HS-27A (cell line): ENCODE measurements around the gene SUSD6.
"Not testable (repeated sequence)": the region's sequence is repeated elsewhere in the genome, so short reads cannot be mapped to it uniquely, and the experiment has no call there.

ENCODE experiments used
- DNase-seq: peaks from one replicate; pipeline ENCODE4 v3.0.0-alpha.2; 2012; ENCODE audit warnings: low read depth, missing footprints

Gene SUSD6

DNA sequence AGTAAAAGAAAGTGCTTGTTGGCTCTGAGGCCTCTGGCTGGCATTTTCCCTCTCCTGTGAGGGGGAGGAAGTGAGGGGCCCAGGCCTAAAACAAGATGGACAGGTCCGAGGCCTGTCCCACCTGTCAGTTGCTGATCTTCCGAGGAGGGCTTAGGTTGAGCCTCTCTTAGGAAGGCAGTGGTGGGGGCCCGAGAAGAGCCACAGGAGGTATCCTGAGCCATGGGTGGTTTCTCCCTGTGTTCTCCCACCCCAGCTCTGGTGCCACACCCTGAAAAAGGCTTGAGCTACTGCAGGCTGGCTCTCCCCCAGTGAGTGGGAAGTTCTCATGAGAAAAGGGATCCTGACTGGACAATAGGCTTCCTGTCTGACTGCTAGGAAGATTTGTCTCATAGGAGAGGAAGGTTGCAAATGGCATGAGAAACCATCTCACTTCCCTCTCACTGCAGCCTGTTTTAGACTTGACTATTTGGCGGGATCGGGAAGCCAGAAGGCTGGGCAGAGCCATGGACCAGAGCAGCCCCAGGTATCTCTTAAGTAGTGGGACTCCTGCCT lies 83.4 kb downstream of the SUSD6 start:
- no peak for DNase-seq

GRCh38 chr14:69695322-69696203 lies 84.2 kb downstream of the SUSD6 start:
- no peak for DNase-seq

- DNase-seq = no peak
These were observed 84.8 kb downstream of the SUSD6 start for GRCh38 chr14:69696204-69696527.

DNA sequence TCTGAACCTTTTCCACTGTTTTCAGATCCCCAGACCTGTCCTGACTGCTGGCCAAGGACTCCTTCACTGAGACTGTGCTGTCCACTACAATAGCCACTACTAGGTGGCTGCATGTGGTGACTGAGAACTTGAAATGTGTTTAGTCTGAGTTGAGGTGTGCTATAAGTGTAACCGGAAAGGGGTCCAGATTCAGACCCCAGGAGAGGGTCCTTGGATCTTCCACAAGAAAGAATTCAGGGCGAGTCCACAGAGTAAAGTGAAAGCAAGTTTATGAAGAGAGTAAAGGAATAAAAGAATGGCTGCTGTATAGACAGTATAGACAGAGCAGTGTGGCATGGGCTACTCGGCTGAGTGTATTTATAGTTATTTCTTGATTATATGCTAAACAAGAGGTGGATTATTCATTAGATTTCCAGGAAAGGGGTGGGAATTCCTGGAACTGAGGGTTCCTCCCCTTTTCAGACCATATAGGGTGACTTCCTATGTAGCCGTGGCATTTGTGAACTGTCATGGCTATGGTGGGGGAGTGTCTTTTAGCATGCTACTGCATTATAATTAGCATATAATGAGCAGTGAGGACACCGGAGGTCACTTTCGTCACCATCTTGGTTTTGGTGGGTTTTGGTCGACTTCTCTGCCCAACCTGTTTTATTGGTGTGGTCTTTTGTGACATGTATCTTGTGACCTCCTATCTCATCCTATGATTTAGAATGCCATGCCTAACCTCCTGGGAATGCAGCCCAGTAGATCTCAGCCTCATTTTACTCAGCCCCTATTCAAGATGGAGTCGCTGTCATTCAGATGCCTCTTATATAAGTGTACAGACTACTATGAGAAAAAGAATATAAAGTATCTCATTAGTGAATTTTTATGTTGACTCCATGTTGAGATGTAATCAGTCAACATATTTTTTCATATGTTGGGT lies 85.5 kb downstream of the SUSD6 start:
- no peak for DNase-seq

DNA sequence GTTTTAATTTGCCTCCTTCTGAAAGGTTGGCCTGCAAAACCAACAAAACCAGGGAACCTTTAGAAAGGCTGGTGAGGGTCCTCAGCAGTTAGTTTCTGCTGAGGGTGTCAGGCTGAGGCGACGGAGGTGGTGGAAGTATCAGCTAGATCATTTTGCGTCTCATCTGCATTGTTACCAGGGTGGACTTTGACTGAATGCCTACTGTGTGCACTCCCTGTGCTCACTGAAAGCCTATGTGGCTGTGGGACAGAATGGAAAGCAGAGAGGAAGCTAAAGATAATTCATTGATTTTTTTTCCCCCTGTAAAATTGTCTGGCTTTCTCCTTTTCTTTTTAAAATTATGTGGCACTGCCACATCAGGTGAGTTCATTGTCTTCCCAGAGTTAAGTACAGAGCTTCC lies 87.2 kb downstream of the SUSD6 start:
- no peak for DNase-seq

DNA sequence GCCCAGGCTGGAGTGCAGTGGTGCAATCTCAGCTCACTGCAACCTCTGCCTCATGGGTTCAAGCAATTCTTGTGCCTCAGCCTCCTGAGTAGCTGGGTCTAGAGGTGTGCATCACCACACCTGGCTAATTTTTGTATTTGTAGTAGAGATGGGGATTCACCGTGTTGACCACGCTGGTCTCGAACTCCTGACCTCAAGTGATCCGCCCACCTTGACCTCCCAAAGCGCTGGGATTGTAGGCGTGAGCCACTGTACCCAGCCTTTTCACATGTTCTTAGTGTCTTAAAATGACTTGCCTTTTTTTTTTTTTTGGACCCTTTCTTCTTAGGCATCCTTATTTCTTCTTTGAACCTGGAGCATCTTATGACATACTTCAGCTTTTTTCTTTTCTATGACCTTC lies 87.8 kb downstream of the SUSD6 start:
- not testable (repeated sequence) for DNase-seq

GRCh38 chr14:69699748-69700303 lies 88.4 kb downstream of the SUSD6 start:
- DNase-seq = no peak

DNA sequence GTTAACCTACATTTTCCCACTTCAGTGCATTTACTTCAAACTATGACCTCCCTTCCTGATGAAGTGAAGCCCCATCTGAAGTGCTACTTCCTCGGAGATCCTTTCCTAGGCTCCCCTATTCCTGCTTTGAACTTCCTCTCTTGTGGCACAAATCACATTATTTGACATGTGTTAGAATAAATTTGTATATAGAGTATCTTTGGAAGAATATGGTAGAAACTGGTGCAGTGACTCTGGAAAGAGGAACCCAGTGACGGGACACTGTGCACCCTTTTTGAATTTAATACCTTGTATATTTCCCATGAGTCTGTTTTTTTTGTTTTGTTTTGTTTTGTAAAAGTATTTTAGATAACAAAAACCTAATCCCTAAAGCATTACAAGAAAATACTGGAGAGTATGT lies 89.2 kb downstream of the SUSD6 start:
- no peak for DNase-seq

- no peak for DNase-seq
These were observed 89.9 kb downstream of the SUSD6 start for GRCh38 chr14:69701291-69701690.

GRCh38 chr14:69701857-69702256 lies 90.5 kb downstream of the SUSD6 start:
- no peak for DNase-seq

- DNase-seq = no peak
These were observed 91.9 kb downstream of the SUSD6 start for GRCh38 chr14:69703047-69704039.

DNA sequence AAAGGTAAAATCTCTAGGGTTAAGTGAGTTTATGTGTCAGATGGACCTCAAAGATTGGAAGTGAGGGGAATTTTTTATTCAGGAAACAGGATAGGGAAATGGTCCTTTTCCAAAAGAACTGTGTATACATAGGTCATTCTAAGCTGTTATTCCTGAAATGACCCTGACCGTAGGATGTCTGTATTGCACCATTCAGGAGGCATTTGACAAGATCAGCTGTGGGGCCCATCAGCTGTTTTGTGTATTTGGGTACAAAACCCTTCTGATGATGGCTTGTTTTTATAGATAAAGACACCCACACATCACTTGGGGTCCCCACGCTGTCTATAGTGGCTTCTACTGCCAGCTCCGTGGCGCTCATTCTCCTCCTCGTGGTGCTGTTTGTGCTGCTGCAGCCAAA lies 92.9 kb downstream of the SUSD6 start:
- DNase-seq = no peak

- no peak for DNase-seq
These were observed 94.3 kb downstream of the SUSD6 start for GRCh38 chr14:69705706-69706105.

DNA sequence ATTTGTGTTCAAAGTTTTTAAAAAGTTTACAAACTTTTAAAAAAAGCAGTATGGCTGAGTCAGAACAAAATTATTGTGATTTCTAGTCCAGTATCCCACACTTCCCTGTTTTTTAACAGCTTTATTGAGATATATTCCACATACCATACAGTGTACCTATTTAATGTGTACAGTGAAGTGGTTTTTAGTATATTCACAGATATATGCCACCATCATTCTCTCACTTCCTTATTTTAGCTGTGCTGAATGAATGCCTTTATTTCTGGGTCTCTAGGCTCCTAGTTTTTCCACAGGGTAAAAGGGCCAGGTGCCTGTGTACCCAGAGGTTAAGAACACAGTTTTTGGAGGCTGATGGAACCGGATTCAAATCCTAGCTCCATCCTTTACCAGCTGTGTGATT lies 96.7 kb downstream of the SUSD6 start:
- no peak for DNase-seq

DNA sequence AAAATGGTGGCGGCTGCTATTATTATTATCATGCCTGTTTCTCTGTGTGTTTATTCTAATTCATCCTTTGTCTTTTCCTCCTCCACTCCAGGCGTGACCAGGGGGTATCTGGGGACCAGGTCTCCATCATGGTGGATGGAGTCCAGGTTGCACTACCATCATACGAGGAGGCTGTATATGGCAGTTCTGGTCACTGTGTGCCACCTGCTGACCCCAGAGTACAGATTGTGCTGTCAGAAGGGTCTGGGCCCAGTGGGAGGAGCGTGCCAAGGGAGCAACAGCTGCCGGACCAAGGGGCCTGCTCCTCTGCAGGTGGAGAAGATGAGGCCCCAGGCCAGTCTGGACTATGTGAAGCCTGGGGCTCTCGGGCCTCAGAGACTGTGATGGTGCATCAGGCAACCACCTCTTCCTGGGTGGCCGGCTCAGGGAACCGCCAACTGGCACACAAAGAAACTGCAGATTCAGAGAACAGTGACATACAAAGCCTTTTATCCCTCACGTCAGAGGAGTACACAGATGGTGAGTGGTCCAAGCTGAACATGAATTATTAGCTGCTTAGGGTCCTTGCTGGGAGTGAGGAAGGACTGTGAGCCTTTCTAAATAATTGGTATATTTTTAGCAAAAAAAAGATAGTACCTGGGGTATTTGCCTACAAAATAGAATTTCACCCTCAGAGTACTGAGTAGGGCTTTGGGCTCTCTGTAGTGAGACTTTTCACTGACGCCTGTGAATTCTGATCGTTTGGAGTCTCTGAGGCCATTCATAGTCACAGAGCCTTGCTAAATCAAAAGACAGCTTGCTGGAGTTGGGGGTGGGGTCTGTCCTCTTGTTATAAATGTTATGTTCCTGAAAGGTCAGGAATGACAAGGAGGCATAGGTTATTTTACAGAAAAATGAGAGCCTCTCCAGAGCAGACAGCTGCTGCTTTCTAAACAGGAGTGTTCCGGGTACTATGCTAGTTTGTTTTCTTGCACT lies 97.5 kb downstream of the SUSD6 start:
- DNase-seq = no peak

DNA sequence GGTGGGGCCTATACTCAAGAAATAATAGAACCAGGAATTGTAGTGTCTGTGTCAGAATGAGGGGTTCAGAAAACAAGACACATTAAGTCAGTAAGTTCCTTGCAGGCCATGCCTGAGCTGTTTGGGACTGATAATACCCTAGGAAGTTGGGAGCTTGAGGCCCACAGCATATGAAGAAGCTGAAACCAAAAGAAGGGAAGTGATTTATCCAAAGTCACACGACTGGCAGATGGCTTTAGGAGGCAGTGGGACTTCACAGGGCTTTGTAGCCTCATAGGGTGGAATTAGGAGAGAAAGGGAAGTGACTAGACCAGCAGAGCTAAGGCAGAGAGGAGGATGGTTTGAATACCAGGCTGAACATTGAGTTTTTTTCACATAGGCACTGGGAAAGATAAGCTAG lies 99.0 kb downstream of the SUSD6 start:
- no peak for DNase-seq

DNA sequence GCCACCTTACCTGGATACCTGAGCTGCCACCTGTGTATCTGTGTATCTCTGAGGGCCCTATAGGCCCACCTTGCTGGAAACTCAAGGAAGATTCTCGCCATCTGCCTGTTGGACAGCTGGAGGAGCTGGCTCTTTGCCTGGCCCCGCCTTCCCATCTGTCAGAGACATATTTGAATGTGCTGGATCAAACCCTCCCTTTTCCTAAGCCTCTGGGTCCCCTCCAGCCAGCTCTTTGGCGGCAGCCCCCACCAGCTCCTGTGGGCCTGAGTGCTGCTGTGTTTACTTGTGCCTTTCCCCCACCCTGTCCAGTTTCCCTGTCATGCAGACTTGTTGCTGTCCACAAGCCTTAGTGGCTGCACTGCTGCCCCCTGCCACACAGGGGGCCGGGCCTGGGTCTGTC lies 99.7 kb downstream of the SUSD6 start:
- no peak for DNase-seq

DNA sequence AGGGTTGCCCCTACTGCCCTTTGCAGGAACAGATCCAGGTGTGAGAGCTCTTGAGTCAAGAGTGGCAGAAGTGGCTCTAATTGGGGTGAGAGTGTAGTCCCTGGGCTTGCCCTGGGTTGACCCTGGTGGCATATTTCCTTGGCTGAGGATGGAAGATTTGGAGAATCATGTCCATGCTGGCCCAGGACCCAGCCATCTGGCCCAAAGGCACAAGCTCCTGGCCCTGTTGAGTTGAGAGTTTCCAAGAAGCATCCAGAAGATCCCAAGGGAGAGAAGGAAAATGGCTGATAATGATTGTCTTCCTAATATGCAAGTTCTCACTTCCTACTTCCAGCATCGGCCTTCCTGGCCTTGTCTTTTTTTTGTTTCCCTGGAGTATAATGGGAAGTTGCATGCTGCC lies 100.1 kb downstream of the SUSD6 start:
- no peak for DNase-seq

DNA sequence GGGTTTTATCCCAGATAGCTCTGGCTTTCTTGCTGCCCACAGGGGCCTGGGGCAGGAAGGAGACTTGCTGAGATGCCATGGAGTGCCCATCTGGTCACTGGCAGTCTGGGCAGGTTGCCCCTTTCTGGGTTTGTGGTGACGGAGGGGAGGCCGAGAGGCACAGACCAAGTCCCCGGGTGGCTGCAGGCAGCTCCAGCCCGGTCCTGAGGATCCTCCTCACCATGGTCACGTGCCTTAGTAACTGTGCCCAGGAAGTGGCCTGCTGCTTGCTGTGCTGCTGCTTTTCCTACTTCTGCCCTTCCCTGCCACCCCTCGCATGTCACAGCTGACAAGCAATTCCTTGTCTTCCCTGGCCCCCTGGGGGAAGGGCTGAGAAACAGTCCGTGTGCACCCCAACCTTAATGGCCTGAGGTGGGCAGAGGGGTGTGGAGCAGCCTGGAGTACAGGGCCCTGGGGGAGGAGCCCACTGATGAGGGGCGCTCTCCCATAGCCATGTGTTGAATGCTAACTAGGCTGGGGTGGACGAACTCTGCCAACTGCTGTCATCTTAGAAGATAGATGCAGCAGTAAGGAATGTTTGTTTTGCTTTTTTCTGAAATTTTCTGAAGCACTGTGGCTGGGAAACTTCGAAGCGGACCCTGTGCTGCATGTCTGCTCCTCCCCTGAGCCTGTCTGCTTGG lies 100.6 kb downstream of the SUSD6 start:
- DNase-seq = no peak
